Activated CD4-positive, CD25-positive, alpha-beta regulatory T cell treated with anti-CD3 and anti-CD28 coated beads, Interleukin-2, amount 50 U/mL, for 72 hours (primary cell): Measurements from ENCODE around the gene TRIP11.

ENCODE experiments used
- DNase-seq: peaks from one replicate; pipeline ENCODE4 v3.0.0; 2021

The TRIP11 gene

DNA sequence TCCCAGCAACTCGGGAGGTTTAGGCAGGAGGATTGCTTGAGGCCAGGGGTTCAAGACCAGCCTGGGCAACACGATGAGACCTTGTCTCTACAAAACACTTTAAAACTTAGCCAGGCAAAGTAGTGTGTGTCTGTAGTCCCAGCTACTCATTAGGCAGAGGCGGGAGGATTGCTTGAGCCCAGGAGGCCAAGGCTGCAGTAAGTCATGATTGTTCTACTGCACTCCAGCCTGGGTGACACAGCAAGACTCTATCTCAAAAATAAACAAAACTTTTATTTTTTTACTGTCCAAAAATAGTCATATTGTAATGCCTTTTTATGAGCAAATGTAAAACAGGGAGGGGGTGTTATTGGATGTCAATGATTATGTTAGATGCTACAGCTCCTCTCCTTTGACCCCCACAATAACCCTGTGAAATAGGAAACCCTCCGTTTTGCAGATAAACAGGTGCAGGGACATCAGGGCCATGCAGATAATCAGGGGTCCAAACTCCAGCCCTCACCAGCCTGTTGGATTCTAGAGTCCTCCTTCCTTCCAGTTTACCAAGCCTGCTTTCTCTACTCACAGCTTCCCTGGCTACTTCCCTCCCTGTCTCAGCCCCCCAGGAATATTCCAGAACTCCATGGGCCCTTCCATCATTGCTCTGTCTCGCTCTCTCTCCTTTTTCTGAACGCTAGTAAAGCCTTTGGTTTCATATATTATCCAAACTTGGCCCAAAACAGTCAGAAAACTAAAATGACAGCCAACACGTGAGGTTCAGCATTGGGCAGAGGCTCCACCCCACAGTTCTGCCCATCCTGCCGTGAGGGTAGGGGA, 86.5 kb downstream of the TRIP11 start:
- no peak for DNase-seq

DNA sequence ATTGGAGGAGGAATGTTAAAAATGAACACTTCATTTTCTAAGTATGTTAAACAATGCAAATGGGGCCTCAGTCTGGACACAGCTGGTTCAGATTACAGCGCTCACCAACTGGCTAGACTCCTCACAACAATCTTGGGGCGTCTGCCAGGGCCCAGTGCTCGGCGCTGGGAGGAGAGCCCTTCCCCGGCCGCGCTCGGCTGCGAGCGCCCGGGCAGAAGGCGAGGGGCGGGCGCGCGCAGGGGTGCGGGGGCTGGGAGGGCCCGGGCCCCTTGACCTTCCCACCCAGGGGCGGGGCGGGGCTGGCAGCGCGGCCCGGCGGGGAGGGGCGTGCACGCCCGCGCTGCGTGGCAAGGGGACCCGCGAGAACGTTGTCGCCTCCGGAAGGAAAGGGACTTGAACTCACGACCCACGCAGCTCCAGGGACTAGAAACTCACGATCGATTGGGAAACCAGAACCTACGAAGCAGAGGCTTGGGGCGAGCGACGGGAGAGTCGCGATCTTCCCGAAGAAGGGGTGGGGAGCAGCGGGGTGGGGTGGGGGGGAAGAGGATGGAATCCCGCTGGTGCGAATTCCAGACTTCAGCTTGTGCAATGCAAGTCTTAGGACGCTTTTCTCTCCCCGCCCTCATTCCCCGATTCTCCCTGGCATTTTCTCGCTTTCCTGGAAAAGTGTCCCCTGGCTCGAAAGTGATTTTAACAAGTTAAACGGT, 92.2 kb downstream of the TRIP11 start, which contains the start of gene FBLN5:
Gene FBLN5 (minus strand): TSS at position 220 of the 710 bp plus-strand sequence. CDS start 465 bp downstream, outside the sequence.
- peak; percentile 37 for DNase-seq

DNA sequence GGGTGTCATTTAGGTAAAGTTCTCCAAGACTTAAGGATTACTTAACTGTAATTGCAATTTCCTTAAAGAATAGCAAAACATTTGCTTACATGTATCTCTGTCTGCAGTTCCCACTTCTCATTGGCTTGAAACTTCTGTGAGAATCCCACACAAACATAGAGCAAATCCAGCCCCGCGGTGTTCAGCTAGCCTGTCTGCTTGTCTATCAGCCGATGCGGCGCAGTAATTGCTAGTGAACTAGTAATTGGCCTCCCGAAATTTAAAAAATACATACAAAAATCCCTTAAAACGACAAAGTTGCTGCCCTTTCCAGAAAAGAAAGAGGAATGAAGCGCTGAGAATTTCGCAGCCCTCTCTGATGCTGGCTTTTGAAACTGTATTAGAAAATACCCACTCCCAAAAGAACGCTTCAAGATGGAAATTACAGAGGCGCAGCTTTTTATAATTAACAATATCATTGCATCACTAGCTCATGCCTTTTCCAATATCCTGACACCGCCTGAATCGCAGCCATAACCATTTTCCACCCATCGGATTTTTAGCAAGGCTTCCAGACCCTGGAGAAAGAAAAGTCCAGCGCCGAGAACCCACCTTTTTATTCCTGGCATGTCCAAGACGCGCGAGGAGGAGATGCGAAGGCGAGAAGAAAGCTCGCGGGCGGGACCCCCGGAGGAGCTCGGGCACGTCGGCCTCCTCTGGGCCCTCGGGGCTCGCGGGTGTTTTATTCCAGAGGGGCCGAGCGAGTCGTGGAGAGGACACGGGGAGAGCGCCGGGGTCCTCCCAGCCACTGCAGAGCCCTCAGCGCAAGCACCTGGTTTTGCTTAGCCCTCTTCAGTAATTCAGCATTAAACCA, 93.0 kb downstream of the TRIP11 start:
- no peak for DNase-seq

DNA sequence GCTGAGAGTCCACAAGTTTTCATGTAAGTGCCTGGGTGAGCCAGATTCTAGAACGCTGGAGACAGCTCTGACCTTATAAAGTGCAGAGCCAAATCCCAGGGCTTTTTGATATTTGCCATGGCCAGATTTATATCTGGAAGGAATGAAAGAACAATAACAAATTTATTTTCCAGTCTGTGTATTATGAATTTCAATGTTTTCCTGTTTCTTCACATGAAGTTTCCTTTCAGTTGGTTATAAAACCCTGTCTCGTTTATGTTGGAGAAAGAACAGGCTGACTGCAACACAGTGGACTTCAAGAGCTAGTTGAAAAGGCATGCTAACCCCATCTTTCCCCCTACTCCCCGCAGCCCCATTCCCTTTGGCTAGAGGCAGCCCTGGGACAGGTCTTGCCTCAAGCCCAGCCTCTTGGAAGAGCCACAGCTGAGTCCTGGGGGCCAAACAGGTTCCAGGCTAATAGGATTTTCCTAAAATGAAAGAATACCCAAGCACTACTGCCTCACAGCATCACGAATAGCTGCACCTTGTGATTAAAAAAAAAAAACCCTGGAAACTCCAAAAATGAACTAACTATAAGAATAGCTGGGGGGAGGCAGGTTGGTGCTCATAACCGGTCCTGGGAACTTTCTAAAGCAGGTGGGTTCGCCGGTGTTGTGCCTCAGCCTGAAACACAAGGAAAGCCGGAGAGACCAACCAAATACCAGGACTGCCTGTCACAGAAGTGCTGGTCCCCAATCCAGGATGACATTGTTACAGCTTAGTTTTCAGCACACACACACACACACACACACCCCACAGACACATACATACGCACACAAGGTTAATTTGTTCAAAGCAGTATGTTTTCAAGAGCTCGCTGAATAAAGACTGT, 93.9 kb downstream of the TRIP11 start:
- DNase-seq: no peak

DNA sequence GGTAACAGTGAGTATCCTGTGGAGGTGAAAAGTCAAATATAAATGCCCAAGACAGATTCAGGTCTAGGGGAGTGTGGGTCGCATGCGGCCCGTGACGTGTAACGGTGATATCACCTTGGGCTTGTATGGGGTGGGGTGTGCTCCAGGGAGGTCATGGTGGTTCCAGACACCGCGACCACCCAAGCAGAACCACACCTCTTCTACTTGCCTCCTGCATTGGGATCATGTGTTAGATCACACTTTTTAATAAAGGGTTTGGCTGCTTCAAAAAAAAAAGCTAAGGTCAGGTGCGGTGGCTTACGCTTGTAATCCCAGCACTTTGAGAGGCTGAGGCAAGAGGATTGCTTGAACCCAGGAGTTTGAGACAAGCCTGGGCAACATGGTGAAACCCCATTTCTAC, 96.9 kb downstream of the TRIP11 start:
- DNase-seq: no peak

DNA sequence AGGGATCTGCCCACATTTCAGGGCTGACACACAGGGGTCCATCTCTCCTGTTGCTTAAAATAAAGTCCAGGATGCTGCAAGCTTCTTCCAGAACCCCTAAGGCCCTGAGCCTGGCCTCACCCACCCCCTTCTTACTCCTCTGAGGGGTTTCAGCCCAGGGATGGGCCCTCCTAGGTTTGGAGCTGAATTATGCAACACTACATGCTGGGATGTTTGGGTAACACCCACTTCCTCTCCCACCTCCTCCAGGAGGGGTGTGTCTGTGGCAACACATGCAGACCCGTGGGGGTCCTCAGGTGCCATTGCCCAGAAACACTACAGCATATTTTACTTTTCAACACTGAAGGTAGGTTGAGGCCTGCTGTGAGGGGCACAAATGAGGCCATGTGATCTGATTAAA, 97.7 kb downstream of the TRIP11 start:
- no peak for DNase-seq

DNA sequence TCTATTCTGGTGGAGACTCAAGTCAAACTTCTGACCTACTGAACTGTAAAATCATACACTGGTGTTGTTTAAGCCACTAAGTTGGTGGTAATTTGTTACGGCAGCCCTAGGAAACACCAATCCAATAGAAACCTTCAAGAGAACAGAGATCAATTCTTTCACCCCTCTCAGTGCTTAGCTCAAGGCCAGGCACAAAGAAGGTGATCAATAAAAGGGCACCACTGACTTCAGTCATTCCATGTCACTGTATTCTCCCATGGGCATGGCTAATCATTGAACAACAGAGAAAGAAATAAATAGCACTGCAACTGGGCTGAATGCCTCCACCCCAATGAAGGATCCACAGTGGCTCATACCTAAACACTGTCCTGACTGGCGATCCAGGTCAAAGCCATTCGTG, 99.7 kb downstream of the TRIP11 start:
- no peak for DNase-seq

DNA sequence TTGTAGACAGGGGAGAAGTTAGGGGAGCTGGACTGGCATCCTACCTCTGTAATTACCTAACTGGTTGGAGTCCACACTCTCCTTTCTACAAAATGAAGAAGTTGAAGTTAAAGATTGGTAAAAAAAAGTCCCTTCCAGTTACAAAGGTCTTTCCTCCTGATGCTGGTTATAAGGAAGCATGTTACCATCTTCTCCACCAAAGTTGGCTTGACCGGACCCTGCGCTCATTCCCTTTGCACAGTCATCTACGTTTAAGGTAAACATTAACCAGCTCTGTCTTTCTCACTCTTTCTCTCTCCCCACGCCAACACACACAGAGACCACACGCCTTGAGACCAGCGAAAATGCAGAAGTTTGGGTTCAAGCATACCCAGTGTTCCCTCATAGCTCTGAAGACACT, 104.3 kb downstream of the TRIP11 start:
- no peak for DNase-seq

DNA sequence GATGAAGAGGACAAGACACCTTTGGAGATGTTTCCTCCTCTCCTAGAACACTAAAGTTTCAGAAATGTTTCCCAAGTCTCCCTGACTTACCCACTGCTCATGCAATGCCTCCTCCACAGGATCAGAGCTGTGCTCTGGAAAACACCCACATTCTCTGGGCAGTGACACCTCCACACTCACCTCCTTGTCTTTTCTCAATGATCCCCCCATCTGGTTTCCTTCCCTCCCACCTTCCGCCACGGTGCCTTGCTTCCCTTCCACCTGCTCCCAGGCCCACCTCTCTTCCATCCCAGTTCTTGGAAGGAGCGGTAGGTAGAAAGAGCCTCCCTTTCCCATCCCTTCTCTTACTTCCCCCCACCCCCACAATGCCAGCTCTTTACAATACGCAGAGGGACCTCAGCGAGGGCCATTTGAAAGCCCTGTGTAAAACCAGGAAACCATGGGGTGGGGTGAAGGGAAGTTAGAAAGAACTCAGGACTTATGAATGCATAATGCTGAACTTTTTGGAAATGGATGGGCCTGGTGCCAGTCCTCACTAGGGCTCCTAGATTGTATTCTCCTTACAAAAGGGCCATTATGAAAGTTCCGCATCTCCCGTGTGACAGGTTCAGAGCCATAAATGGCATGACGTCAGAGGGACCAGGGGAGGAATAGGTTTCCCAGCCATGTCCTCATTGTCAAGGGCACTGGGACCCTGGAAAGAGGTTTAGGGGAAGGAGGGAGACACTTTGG, 105.1 kb downstream of the TRIP11 start:
- DNase-seq: no peak

DNA sequence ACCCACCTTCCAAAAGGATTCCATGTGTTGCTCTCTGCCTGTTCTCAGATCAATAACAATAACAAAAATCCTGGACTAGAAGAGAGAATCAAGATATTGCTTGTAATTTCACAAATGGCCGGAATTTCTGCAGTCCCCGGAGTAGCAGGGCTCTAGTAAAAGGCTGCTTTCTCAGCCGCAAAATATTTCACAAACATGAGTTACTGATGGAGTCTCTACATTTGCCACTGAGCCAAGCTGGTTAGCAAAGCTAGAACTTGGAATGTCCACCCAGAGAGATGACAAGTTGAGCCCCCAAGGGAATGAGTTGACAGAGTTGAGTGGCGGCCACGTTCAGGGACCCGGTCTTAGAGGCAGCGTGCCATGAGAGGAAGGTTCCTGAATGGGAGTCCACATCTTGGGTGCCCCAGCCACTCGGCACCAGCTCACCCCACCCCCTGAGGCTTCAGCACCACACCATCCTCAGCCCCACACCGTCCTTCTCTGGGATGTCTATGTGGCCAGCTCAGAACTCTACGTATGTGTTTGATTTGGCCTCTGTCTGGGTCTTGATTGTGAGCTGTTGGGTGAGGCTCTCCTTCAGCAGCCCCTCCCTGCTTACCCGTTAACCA, 108.3 kb downstream of the TRIP11 start:
- DNase-seq: no peak

DNA sequence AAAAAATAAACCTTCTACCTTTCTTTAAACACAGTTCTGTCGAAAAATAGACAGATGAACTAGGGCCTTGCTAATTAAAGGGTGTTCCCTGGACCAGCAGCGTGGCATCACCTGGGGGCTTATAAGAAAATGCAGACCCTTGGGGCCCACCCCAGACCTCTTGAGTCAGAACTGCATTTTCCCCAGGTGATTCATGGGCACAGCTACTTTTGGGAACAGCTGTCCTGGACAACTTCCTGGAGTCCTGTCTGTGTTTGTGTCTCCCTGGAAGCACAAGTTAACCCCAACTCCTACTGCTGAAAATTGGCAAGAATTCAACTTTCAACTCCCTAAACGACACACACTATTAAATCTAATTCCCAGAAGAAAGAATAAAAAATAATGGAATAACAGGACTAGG, 110.2 kb downstream of the TRIP11 start:
- no peak for DNase-seq

DNA sequence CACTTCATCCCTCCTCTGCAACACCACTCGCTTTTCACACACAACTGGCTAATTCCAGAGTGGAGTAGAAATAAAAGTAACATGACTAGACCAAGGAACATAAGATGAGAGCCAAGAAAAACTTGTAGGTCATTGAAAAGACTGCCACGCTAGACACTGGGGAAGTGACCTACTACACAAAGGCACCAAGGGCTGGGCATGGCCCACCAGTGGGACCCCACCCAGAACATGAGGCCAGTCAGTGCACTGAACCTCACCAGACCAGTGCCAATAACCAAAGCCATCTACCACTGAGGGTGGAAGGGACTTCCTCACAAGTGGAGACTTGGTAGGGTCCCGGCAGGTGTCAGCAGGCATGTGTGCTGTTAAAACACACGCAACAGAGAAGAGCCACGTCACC, 112.1 kb downstream of the TRIP11 start:
- DNase-seq: no peak

DNA sequence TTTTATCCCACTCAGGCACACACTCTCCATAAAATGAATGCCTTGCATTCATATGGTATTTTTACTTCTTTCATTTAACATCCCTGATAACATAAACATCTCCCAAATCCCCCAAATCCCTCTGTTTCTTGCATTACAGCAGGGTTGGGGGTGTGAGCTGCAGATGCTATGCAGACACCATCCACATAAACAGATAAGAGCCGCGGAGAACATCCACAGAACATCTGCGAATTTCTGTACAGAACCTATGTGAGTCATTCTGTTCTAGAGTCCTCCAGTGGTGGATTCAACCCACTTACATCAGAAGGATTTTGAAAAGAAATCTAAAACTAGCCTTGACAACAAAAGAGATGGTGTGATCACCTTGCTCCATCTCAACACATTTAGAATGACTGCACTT, 112.7 kb downstream of the TRIP11 start:
- no peak for DNase-seq

DNA sequence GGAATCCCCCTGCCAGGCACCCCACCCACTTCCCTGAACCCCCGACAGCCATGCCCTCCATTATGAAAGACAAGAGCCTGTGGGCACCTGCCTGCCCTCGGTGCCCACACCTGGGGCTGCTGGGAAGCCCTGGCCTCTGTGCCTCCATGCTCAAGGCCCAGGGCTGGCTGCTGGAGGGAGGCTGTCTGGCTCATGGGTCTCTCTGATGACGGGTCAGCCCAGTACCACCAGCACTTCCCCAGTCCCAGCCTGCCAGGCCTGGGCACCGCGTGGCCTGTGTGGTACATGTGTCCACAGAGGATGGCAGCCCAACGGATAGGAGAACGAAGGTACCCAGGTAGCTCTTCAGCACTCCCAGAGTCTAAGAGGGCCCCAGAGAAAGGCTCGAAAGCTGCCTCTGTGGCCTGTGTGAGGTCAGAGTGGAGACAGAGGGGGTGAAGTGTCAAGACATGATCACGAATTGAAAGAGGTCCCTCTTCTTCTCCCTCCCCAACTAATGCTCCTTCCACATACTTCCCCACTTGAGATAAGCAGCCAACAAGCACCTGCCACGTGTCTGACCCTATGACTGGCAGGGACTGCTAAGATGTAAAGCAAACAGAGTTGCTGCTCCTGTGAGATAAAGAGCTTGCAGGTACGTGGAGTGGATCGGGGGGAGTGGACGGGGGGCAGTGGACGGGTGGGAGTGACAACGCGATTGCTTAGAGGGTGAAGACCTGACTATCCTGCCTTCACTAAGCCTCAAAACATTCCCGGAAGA, 113.5 kb downstream of the TRIP11 start:
- no peak for DNase-seq

DNA sequence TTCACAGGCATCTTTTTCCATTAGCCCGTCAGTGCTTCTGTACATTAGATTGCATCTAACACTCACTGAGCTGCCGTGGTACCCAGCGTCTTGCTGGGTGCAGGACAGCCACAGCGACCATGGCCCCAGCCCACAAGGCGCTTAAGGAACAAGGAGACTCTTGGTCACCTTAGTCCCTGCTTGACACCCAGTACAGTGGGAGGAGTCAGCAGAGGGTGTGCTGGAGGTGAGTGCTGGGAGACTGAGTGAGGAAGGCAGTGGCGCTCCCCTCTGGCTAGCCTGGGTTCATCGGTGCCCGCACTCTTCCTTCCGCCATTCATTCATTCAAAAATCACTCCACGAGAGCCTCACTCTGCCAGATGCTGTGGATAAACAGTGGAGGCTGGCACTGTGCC, 114.1 kb downstream of the TRIP11 start:
- no peak for DNase-seq

DNA sequence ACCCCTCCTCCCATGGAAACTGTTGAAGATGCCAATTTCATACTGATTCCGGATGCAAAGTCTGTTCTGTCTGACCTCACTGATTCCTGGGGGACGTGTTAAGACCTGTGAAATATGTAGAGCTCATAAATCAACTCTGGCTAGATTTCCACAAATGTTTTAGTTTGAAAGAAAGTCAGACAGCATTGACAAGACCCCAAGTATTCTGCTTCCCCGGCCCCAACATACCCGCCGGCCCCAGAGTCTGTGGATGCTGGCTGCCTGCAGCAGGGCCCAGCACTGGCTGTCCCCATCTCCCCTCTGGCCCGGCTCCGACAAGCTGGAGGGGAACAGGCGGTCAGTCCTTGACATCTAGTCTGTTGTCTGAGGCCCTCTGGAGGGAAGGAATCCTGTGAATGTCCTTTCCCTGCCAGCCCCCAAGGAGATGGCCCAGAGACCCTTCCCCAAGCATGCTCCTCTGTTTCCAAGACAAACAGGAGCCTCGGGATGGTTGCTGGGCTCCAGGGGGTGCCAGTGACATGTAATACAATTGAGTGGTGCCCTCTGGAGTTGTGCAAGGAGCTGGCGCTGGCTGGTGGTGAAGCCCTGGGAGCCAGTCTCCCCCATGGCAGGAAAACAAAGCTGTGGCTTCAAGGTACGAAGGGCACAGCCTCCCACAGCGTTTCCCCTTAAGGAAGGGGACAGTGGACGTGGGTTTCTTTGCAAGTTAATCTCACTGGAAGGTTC, 114.7 kb downstream of the TRIP11 start:
- DNase-seq: no peak

DNA sequence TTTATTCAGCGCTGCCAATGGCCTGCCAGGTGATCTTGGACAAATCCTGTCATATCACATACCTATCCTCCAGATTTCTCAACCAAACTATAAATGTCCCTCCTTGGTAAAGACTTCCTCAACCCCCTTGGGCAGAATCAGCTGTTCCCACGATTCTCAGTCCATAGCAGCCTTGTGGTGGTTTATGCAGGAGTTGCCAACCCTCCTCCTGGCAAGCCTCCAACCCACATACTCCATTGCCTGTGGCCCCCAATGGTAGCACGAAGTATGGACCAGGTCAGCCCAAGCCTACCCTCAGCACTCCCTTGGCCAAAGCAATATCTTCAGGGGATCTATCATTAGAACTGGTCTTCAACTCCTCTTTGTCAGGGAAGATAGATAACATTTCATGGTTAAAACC, 119.3 kb downstream of the TRIP11 start:
- no peak for DNase-seq

DNA sequence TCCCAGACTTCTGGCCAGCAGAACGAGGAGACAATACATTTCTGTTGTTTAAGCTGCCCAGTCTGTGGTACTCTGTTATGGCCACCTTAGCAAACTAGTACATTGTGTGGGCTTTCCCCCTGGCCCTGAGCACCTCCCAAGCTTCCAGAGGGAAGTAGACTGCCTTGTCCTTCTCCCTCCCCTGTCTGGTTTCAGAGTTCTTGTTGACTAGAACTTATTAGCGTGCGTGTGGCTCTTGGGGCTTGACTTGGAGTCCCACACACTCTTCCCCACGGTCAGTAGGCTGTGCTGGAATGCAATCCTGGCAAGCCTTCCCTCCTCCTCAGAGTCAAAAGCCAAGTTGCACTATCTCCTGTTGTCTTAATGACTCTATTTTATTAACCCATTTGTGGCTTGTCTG, 120.0 kb downstream of the TRIP11 start:
- DNase-seq: no peak

DNA sequence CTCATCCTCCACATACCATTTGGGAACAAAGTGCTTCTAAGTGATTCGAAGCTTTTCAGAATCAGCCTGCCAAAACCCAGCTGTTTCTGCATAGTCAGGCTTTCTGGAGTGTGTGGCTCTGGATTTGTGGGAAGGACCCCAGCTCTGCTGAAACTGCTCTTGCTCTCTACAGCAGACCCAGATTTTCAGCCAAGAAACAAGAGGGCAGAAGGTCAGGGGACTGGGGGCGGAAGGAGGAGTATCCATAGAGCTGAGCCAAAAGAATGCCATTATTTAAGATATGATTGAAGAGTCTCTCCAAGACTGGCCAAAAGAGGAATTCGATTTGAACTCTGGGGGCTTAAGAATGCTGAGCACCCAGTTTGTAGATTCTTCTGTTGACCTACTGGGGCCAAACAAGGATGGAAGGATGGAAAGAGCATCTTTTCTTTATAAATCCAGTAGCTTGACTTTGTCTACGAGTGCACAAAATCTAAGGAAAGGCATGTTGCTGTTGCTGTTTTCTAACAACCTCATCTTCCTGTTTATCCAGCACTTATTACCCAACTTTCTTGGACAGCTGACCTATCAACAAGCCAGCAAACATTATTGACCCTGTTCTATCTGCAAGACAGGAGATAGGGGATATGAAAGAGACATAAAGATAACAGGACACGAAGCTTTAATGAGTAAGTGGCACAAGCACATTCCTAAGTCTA, 121.5 kb downstream of the TRIP11 start:
- DNase-seq: no peak
